Activated CD4-positive, alpha-beta T cell treated with anti-CD3 and anti-CD28 coated beads, Interleukin-2, amount 50 U/mL, for 4 hours (primary cell): ENCODE data around the gene G6PD.

Experiments used
- DNase-seq, 2 experiments: peaks; one replicate each; pipeline ENCODE4 v3.0.0-alpha.2; 2020

The G6PD gene

GRCh38 chrX:154486052-154486395, 60.6 kb downstream of the G6PD start:
- DNase-seq = no peak

GRCh38 chrX:154485150-154486051, 61.2 kb downstream of the G6PD start:
- DNase-seq = no peak

DNA sequence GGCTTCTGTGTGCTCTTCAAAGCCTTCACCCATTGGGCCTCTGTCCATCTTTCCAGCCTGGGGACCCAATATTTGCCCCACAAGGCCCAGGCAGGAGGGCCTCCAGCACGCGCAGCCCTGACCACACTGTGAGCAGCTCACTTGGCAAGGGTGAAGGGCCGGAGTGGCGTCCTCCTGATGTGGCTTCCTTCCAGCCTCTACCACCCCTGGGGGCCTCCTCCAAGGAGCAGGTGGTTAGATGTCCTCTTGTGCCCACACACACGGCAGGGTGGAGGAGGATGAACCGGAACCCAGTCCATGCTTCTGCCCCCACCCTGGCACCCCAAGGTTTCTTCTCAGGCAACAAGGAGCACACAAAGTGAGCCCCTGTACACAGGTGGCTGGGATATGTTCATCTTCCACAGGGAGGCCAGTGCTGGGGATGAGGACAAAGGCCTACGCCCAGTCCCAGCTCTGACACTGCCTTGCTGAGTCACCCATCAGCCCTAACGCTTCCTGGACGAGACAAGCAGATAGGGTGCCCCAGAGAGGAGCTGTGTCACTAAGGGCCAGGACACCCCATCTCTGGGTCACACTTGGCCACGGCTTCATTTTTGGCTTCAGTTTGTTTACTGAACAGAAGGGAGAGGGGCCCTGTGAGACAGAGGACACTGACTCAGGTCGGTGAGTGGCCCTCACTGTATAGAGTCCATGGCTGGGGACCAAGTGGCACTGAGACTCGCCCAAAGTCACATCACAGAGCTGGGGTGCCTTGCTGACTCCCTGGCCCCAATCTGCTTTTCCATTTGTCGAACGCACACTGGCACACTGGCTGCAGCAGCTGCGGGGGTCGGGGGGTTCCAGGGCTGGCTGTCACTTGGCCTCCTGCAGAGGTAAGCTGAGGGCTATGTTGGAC, 62.1 kb downstream of the G6PD start:
- no peak for DNase-seq

DNA sequence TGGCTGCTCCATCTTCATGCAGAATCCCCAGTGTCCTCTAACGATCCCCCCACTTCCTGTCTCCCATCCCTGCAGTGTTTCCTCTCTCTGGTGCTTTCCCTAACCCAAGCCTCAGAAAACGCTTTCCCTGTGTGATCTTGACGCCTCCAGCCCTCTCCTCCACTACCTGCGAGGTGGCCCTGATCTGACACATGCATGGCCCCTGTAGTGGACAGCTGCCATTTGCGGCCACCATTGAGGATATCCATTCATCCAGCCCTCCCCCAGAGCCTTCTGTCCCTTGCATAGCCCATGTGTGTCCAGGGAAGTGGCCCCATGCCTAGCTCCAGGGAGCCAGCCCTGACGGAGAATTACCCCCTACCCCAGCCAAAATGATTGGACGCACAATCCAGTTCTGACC, 63.3 kb downstream of the G6PD start:
- DNase-seq = no peak

- DNase-seq = no peak
Observed at GRCh38 chrX:154482786-154483185, 63.9 kb downstream of the G6PD start.

- no peak for DNase-seq
Observed at GRCh38 chrX:154481911-154482601, 64.6 kb downstream of the G6PD start.
